Endothelial cell of umbilical vein (primary cell): ENCODE data around the gene GAN. TPM values are rescaled to one million over a fixed set of nuclear protein-coding genes. Genes with fewer than 3 reads are reported as not detected.

Experiments used
- BruUV-seq: library from RNA; stranded (reverse); fragments of 400-500 nt; replicated peaks from 2 replicates; lab custom pipeline; 2021; lab: Mats Ljungman, UMichigan
- CTCF ChIA-PET: fragments of 300-600, 350-600 bp; sonication (Branson Sonifier 250); formaldehyde crosslinking; loops from one replicate; lab custom pipeline; 2021; ENCODE audit warnings: antibody characterized with exemption, inconsistent platforms; lab: Charles Lee
- POLR2A ChIA-PET: fragments of 300-600, 350-600 bp; sonication (Branson Sonifier 250); formaldehyde crosslinking; loops from one replicate; lab custom pipeline; 2021; ENCODE audit warnings: antibody characterized with exemption, inconsistent platforms; lab: Charles Lee
- DNase-seq: peaks from one replicate; pipeline ENCODE4 v3.0.0-alpha.2; 2011; ENCODE audit warnings: low read depth, low spot score
- FAIRE-seq: peaks from 2 replicates; lab custom pipeline; 2011; peaks lifted over from hg19 to GRCh38; lab: Jason Lieb, UNC
- H2AFZ ChIP-seq: 2 replicates; pipeline ENCODE4 v1.6.0; 2012; ENCODE audit warnings: low read depth, low read length, control low read depth, inconsistent platforms
- H3K27ac ChIP-seq: 2 replicates; pipeline ENCODE4 v1.5.1; 2011; ENCODE audit warnings: low read depth, mild to moderate bottlenecking, control low read depth, low read length, moderate library complexity; ENCODE audit not compliant: insufficient read depth
- H3K27me3 ChIP-seq, 2 experiments: 2 replicates each; pipeline versions ENCODE4 v1.6.0 to v1.6.1; 2011; ENCODE audit warnings: low read length in 2 of 2, mixed read lengths in 1 of 2; ENCODE audit not compliant: control insufficient read depth in 2 of 2, insufficient read depth in 2 of 2
- H3K36me3 ChIP-seq, 2 experiments: 2 replicates in 1 of 2; 3 replicates in 1 of 2; pipeline ENCODE4 v1.5.1; 2011; ENCODE audit warnings: low read length in 2 of 2, mild to moderate bottlenecking in 1 of 2, moderate library complexity in 1 of 2; ENCODE audit not compliant: control insufficient read depth in 2 of 2, insufficient read depth in 2 of 2; ENCODE audit errors: extremely low read depth in 1 of 2
- H3K4me1 ChIP-seq: 3 replicates; pipeline ENCODE4 v1.5.1; 2011; ENCODE audit warnings: mild to moderate bottlenecking, low read length; ENCODE audit not compliant: control insufficient read depth, insufficient read depth; ENCODE audit errors: extremely low read depth
- H3K4me2 ChIP-seq: 2 replicates; pipeline ENCODE4 v1.6.1; 2011; ENCODE audit warnings: low read length, control low read depth, mixed read lengths; ENCODE audit not compliant: insufficient read depth
- H3K4me3 ChIP-seq, 3 experiments: fragments of 200-600 bp in 1 of 3; sonication (generic), shearing (Covaris generic) in 1 of 3; replicated peaks in 1 of 3; 2 replicates each; pipeline ENCODE4 v1.5.1; 2011 to 2016; ENCODE audit warnings: control low read depth in 3 of 3, low read length in 3 of 3, mild to moderate bottlenecking in 2 of 3, inconsistent platforms in 1 of 3, low read depth in 1 of 3, moderate library complexity in 1 of 3; ENCODE audit not compliant: insufficient read depth in 1 of 3
- H3K79me2 ChIP-seq: 2 replicates; pipeline ENCODE4 v1.6.0; 2012; ENCODE audit warnings: low read length, inconsistent platforms; ENCODE audit not compliant: control insufficient read depth, insufficient read depth
- H3K9ac ChIP-seq: replicated peaks from 2 replicates; pipeline ENCODE3; 2011; ENCODE audit warnings: low read length, control low read depth; ENCODE audit not compliant: insufficient read depth; ENCODE audit errors: extremely low read depth
- H3K9me1 ChIP-seq: replicated peaks from 3 replicates; pipeline ENCODE4 v1.6.0; 2011; ENCODE audit warnings: mild to moderate bottlenecking, low read length; ENCODE audit not compliant: control insufficient read depth, insufficient read depth; ENCODE audit errors: extremely low read depth
- H3K9me3 ChIP-seq: replicated peaks from 2 replicates; pipeline ENCODE4 v1.5.1; 2012; ENCODE audit warnings: low read length, inconsistent platforms; ENCODE audit not compliant: control insufficient read depth, insufficient read depth
- H4K20me1 ChIP-seq: replicated peaks from 2 replicates; pipeline ENCODE3; 2011; ENCODE audit warnings: mild to moderate bottlenecking, low read length; ENCODE audit not compliant: control insufficient read depth, insufficient read depth; ENCODE audit errors: extremely low read depth
- EZH2 ChIP-seq: IDR thresholded peaks from 2 replicates; pipeline ENCODE4 v1.6.1; 2012; ENCODE audit warnings: borderline replicate concordance, low read depth, mild to moderate bottlenecking, moderate library complexity, low read length, inconsistent platforms; ENCODE audit not compliant: severe bottlenecking
- FOS ChIP-seq: IDR thresholded peaks from 2 replicates; pipeline ENCODE4 v1.6.1; 2011; ENCODE audit warnings: mild to moderate bottlenecking, low read length, moderate library complexity, borderline replicate concordance; ENCODE audit not compliant: insufficient read depth
- GATA2 ChIP-seq: IDR thresholded peaks from 2 replicates; pipeline ENCODE4 v1.7.0; 2011; ENCODE audit warnings: low read depth, mild to moderate bottlenecking, moderate library complexity, mixed read lengths, low read length; ENCODE audit not compliant: insufficient read length, insufficient read depth
- JUN ChIP-seq: IDR thresholded peaks from 2 replicates; pipeline ENCODE4 v1.6.1; 2011; ENCODE audit warnings: borderline replicate concordance, low read depth; ENCODE audit not compliant: insufficient read length, insufficient read depth
- MYC ChIP-seq: IDR thresholded peaks from one replicate; pipeline ENCODE4 v1.6.1; 2011; ENCODE audit warnings: mild to moderate bottlenecking, low read depth, low read length
- POLR2A ChIP-seq: IDR thresholded peaks from 2 replicates; pipeline ENCODE4 v1.6.1; 2012; ENCODE audit warnings: low read depth, mild to moderate bottlenecking, control low read depth, low read length
- POLR2AphosphoS5 ChIP-seq: IDR thresholded peaks from 2 replicates; pipeline ENCODE4 v1.6.1; 2012; ENCODE audit warnings: low read depth, mild to moderate bottlenecking, control low read depth, low read length, moderate library complexity; ENCODE audit not compliant: insufficient read depth
- dilution Hi-C: fragments of 300-500 bp; cut with MboI; formaldehyde crosslinking; loops from one replicate; pipeline ENCODE4 v1.15.0; 2019; ENCODE audit warnings: low sequenced_read_pairs; ENCODE audit not compliant: extremely low pct_ligation_motif_present
- intact Hi-C: fragments of 100-400 bp; cut with micrococcal nuclease; formaldehyde crosslinking; loops from one replicate; pipeline ENCODE4 v1.10.0; 2022
- polyA plus RNA-seq, 4 experiments: library from polyadenylated mRNA; depleted of rRNA in 3 of 4; stranded (reverse) in 3 of 4; unstranded in 1 of 4; fragments of >200 nt; gene quantifications; 2 replicates each; pipeline versions ENCODE4 v1.2.1 to v1.2.3, GENCODE V29; 2011 to 2012; ENCODE audit warnings: missing spikeins in 1 of 4
- total RNA-seq: library from RNA; stranded (reverse); gene quantifications from 2 replicates; pipeline ENCODE4 v1.2.3, GENCODE V29; 2021
- TF ChIP-seq, protein P1 (sequence below): IDR thresholded peaks from 2 replicates; pipeline ENCODE4 v1.6.1; 2011; ENCODE audit not compliant: insufficient read depth, insufficient read length
- TF ChIP-seq, protein P2 (sequence below), 2 donors: IDR thresholded peaks; 1 replicate in 1 of 2; 2 replicates in 1 of 2; pipeline ENCODE4 v1.5.1; 2011; ENCODE audit warnings: low read length in 2 of 2, mild to moderate bottlenecking in 2 of 2, moderate library complexity in 2 of 2, control low read depth in 1 of 2, inconsistent platforms in 1 of 2, low read depth in 1 of 2; ENCODE audit not compliant: insufficient read depth in 1 of 2; ENCODE audit errors: extremely low read depth in 1 of 2

Gene GAN
- total and polyA plus RNA-seq, 2 donors (not counting 3 experiments of a cell fraction or from before 2014, with no cell fraction given): 1.8 to 11.1 TPM

DNA sequence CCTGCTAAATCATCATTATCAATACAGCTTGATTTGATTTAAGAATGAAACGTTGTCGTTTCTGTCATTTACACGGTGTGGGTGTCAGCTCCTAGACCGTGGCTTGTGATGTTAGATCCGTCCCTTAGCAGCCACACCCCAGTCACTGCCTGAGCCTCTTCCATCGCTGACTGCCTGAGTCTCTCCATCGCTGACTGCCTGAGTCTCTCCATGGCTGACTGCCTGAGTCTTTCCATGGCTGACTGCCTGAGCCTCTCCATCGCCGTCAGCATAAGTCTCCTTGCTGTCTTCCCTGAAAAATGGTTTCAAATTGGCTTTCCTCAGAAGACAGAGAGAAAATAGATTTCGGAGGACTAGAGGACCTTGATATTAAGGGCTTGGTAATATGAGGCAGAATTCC lies 76.1 kb downstream of the GAN start:
- CTCF ChIA-PET: no interaction called here
- no peak for DNase-seq
- H3K9me1 ChIP-seq: no peaks in the 10 kb centered on the region
- H3K9ac ChIP-seq: no peak overlapping the region
- peaks cover 12% of the 10 kb centered on the region for H3K4me1 ChIP-seq
- no peaks in the 10 kb centered on the region for H4K20me1 ChIP-seq
- H3K27ac ChIP-seq: no peak overlapping the region
- H3K36me3 ChIP-seq: no peaks in the 10 kb centered on the region
- no peaks in the 10 kb centered on the region for H3K79me2 ChIP-seq
- no peak overlapping the region for H3K4me3 ChIP-seq
- no peaks in the 10 kb centered on the region for H3K9me3 ChIP-seq
- FAIRE-seq: no peak
- H3K27me3 ChIP-seq: no peaks in the 10 kb centered on the region
- intact Hi-C loops: no loop called here
- no peak overlapping the region for H2AFZ ChIP-seq
- POLR2A ChIA-PET: no interaction called here
- no peak overlapping the region for H3K4me2 ChIP-seq
- dilution Hi-C loops: loop anchor here (25.0 kb wide), 1 partner anchor 346 kb away; no protein-coding TSS in a partner anchor
- no peak for TF ChIP-seq EZH2
- no peak for TF ChIP-seq FOS
- TF ChIP-seq, protein P1, sequence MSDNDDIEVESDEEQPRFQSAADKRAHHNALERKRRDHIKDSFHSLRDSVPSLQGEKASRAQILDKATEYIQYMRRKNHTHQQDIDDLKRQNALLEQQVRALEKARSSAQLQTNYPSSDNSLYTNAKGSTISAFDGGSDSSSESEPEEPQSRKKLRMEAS: no peak
- no peak for TF ChIP-seq POLR2A
- TF ChIP-seq, protein P2, sequence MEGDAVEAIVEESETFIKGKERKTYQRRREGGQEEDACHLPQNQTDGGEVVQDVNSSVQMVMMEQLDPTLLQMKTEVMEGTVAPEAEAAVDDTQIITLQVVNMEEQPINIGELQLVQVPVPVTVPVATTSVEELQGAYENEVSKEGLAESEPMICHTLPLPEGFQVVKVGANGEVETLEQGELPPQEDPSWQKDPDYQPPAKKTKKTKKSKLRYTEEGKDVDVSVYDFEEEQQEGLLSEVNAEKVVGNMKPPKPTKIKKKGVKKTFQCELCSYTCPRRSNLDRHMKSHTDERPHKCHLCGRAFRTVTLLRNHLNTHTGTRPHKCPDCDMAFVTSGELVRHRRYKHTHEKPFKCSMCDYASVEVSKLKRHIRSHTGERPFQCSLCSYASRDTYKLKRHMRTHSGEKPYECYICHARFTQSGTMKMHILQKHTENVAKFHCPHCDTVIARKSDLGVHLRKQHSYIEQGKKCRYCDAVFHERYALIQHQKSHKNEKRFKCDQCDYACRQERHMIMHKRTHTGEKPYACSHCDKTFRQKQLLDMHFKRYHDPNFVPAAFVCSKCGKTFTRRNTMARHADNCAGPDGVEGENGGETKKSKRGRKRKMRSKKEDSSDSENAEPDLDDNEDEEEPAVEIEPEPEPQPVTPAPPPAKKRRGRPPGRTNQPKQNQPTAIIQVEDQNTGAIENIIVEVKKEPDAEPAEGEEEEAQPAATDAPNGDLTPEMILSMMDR (IDR thresholded peaks at IDR 0.05; ENCODE audit: extremely low read depth in 1 of 2, insufficient read depth in 1 of 2, low read depth in 1 of 2, low read length in 2 of 2): no peak
- no peak for TF ChIP-seq JUN
- no peak for TF ChIP-seq MYC
- TF ChIP-seq POLR2AphosphoS5: no peak
- no peak for TF ChIP-seq GATA2
- BruUV-seq: no TSS peak
